ENCODE measurements around the gene IGLL5. TPM values are rescaled to one million over a fixed set of nuclear protein-coding genes. Genes with fewer than 3 reads are reported as not detected.
"Not testable (repeated sequence)": the region's sequence is repeated elsewhere in the genome, so short reads cannot be mapped to it uniquely, and the experiment has no call there.

The IGLL5 gene
- total RNA-seq, 1 donor from 2014 or later = 0.47 TPM

GRCh38 chr22:22903355-22903777, 15.8 kb downstream of the IGLL5 start:
- Histone ChIP-seq H3K27me3 (ENCODE audit: low read depth) (peaks cover 27% of the 10 kb centered on the region), H3K4me1 (no peaks in the 10 kb centered on the region), H3K9me3 (replicated peaks) (no peaks in the 10 kb centered on the region), H3K36me3 (no peaks in the 10 kb centered on the region), H3K4me3 (no peak overlapping the region), H3K27ac (replicated peaks) (no peak overlapping the region)
- DNase-seq = no peak
- intact Hi-C loops (cut with micrococcal nuclease) = no loop called here
- TF ChIP-seq CTCF (IDR thresholded peaks at IDR 0.05; ENCODE audit: borderline replicate concordance) = no peak

- intact Hi-C loops (cut with micrococcal nuclease); H3K4me1 ChIP-seq; H3K27ac ChIP-seq (replicated peaks); DNase-seq; H3K36me3 ChIP-seq; H3K9me3 ChIP-seq (replicated peaks); H3K4me3 ChIP-seq: not testable (repeated sequence)
- H3K27me3 ChIP-seq (ENCODE audit: low read depth) = peaks cover 30% of the 10 kb centered on the region
These were observed 16.2 kb downstream of the IGLL5 start for GRCh38 chr22:22903781-22904192.

- H3K4me1 ChIP-seq; intact Hi-C loops (cut with micrococcal nuclease); DNase-seq; H3K36me3 ChIP-seq; H3K4me3 ChIP-seq; H3K9me3 ChIP-seq (replicated peaks); H3K27ac ChIP-seq (replicated peaks): not testable (repeated sequence)
- H3K27me3 ChIP-seq (ENCODE audit: low read depth) = peaks cover 38% of the 10 kb centered on the region
These were observed 17.1 kb downstream of the IGLL5 start for GRCh38 chr22:22904736-22905135.

GRCh38 chr22:22906391-22906790, 18.8 kb downstream of the IGLL5 start:
- peaks cover 48% of the 10 kb centered on the region for H3K27me3 ChIP-seq (ENCODE audit: low read depth)
- H3K9me3 ChIP-seq (replicated peaks); H3K4me3 ChIP-seq; H3K4me1 ChIP-seq; H3K27ac ChIP-seq (replicated peaks); intact Hi-C loops (cut with micrococcal nuclease); H3K36me3 ChIP-seq; DNase-seq: not testable (repeated sequence)

GRCh38 chr22:22906907-22907550, 19.4 kb downstream of the IGLL5 start:
- no peak overlapping the region for H3K27ac ChIP-seq (replicated peaks)
- no peaks in the 10 kb centered on the region for H3K9me3 ChIP-seq (replicated peaks)
- H3K4me1 ChIP-seq = no peaks in the 10 kb centered on the region
- H3K4me3 ChIP-seq = no peak overlapping the region
- no peak for TF ChIP-seq CTCF (IDR thresholded peaks at IDR 0.05; ENCODE audit: borderline replicate concordance)
- DNase-seq = no peak
- H3K27me3 ChIP-seq (ENCODE audit: low read depth) = peaks cover 41% of the 10 kb centered on the region
- intact Hi-C loops (cut with micrococcal nuclease) = no loop called here
- no peaks in the 10 kb centered on the region for H3K36me3 ChIP-seq

- no peak for TF ChIP-seq CTCF (IDR thresholded peaks at IDR 0.05; ENCODE audit: borderline replicate concordance)
- H3K27me3 ChIP-seq (ENCODE audit: low read depth) = peaks cover 39% of the 10 kb centered on the region
- H3K36me3 ChIP-seq = no peaks in the 10 kb centered on the region
- no peaks in the 10 kb centered on the region for H3K9me3 ChIP-seq (replicated peaks)
- no peak overlapping the region for H3K4me3 ChIP-seq
- no peak overlapping the region for H3K27ac ChIP-seq (replicated peaks)
- intact Hi-C loops (cut with micrococcal nuclease) = no loop called here
- DNase-seq = no peak
- no peaks in the 10 kb centered on the region for H3K4me1 ChIP-seq
These were observed 20.2 kb downstream of the IGLL5 start for GRCh38 chr22:22907551-22908494.

- intact Hi-C loops (cut with micrococcal nuclease) = no loop called here
- Histone ChIP-seq H3K4me3 (no peak overlapping the region), H3K27ac (replicated peaks) (no peak overlapping the region), H3K36me3 (no peaks in the 10 kb centered on the region), H3K27me3 (ENCODE audit: low read depth) (peaks cover 41% of the 10 kb centered on the region), H3K4me1 (no peaks in the 10 kb centered on the region), H3K9me3 (replicated peaks) (no peaks in the 10 kb centered on the region)
- DNase-seq = no peak
- no peak for TF ChIP-seq CTCF (IDR thresholded peaks at IDR 0.05; ENCODE audit: borderline replicate concordance)
These were observed 20.9 kb downstream of the IGLL5 start for GRCh38 chr22:22908495-22908861.
